HG03342 (cell line): ENCODE measurements around the gene NOS2.
"Not testable (repeated sequence)": the region's sequence is repeated elsewhere in the genome, so short reads cannot be mapped to it uniquely, and the experiment has no call there.

ENCODE experiments used
- ATAC-seq: cut with Tn5 transposase; IDR thresholded peaks from one replicate; pipeline ENCODE4 v1.9.1; 2021; ENCODE audit warnings: mild to moderate bottlenecking, moderate library complexity; ENCODE audit not compliant: unreplicated experiment

The NOS2 gene

GRCh38 chr17:27800522-27800921 lies at the start of gene NOS2:
NOS2 (minus strand) TSS chr17:27800529; CDS start chr17:27798809, 1,720 bp downstream.
- ATAC-seq = no peak

- ATAC-seq = no peak
Measured at GRCh38 chr17:27849474-27850185, 49.3 kb upstream of the NOS2 start.

DNA sequence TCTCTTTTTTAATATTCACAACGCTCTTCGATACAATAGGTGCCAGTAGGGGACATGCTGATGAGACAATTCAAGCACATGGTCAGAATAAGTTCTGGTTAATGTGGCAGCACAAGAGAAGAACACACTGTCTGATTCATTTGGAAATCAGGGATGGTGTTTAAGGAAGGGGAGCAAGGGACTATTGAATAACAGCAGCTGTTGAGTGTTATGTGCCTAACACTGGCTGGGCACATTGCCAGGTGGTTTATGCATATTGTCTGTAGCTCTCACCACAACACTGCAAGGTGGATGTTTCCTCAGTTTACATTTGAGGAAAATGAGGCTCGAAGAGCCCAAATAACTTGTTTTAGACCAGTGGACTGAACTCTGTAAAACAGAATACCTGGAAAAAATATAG lies 48.6 kb upstream of the NOS2 start:
- ATAC-seq = no peak

- ATAC-seq = not testable (repeated sequence)
Measured at GRCh38 chr17:27846808-27847307, 46.5 kb upstream of the NOS2 start.

DNA sequence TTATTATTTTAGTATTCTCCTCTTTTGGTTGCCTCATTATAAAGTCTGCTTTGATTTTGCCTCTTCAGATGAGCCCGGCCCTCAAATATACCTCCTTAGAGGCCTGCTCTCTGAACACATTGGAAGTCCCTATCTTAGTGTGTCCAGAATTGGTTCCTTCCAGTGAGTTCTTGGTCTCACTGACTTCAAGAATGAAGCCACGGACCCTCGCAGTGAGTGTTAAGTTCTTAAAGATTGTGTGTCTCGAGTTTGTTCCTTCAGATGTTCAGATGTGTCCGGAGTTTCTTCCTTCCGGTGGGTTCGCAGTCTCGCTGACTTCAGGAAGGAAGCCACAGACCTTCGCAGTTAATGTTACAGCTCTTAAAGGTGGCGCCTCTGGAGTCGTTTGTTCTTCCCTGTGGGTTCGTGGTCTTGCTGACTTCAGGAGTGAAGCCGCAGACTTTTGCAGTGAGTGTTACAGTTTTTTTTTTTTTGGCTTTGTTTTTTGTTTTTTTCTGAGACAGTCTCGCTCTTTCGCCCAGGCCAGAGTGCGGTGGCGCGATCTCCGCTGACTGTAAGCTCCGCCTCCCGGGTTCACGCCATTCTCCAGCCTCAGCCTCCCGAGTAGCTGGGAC lies 45.8 kb upstream of the NOS2 start:
- no peak for ATAC-seq

GRCh38 chr17:27845264-27846041 lies 45.1 kb upstream of the NOS2 start:
- no peak for ATAC-seq

DNA sequence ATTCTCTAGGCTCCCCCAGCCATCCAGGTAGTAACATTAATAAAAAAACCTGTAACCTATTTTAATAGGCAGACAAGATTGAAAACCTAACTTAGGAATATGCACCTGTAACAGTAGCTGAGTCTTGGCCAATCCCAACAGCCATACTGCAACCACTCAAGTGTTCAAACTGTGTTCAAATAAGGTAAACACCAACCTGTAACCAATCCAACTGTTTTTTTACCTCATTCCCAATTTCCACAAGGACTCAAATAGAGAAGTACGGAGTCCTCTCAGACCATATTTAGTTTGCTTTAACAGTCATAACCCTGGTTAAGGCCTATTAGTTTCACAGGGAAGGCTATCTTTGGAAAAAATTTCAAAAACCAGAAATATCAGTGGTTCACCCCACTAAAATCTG lies 40.4 kb upstream of the NOS2 start:
- ATAC-seq = no peak

DNA sequence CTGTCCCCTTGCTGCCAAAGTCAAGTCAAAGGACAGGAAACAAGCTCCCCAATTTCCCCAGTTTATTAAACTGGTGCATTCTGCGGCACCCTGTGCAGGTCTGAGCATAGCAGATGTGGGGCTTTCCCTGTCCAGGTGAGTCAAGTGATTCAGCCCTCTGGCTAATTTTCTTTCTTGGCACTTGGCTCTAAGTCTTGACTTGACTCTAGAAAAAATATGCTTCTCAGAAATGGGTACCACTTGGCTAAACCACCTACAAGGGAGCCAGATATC lies 40.0 kb upstream of the NOS2 start:
- not testable (repeated sequence) for ATAC-seq

- not testable (repeated sequence) for ATAC-seq
Measured at GRCh38 chr17:27839571-27840405, 39.5 kb upstream of the NOS2 start.

DNA sequence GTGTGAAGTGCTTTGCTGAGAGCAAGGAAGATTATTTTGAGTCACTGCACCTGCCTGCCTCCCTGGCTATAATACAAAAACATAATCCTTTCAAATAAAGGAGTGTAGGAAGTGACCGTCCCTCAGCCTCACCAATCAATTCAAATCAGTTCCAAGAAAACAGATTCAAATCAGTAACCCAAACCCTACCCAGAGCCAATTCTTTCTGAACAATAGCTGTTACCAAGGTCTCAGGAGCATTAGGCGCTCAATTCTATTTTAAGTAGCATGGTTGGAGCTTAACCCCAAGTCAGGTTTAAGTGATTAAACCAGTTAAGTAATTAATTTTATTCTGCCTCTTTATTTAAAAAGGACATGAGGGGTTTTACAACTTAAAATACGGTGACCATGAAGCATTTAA lies 38.3 kb upstream of the NOS2 start:
- ATAC-seq = not testable (repeated sequence)

DNA sequence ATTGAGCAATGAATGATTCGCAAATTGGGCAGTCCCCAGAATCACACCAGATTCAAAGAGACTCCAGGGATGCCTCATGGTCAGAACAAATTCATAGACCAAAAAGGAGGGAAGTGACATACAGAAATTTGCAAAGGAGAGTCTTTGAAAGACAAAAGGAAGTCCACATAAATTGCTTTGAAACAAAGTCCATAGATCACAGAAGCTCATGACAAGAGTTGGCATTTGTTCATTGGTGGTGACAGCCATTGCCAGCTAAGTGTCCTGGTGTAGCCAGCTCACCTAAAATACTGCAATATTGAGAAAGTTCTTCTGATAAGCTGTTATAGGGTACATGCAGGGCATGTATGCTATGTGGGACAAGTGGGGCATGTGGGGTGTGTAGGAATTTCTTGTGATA lies 37.4 kb upstream of the NOS2 start:
- not testable (repeated sequence) for ATAC-seq

GRCh38 chr17:27836651-27837050 lies 36.3 kb upstream of the NOS2 start:
- no peak for ATAC-seq

DNA sequence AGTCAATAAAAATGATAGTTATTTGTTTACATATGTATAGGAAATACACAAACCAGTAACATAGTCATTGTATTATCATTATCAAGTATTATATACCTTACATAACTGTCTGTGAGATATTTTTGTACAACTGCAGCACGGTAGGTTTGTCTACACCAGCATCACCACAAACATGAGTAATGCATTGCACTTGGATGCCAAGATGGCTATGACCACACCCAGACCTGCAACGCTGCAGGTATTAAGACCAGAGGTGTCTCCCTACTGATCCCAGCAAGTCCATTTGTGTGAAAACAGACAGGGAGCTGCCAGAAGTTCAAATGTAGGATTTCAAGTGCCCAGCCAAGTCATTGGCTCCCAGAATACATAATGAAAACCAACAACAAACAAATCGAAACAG lies 34.2 kb upstream of the NOS2 start:
- no peak for ATAC-seq

DNA sequence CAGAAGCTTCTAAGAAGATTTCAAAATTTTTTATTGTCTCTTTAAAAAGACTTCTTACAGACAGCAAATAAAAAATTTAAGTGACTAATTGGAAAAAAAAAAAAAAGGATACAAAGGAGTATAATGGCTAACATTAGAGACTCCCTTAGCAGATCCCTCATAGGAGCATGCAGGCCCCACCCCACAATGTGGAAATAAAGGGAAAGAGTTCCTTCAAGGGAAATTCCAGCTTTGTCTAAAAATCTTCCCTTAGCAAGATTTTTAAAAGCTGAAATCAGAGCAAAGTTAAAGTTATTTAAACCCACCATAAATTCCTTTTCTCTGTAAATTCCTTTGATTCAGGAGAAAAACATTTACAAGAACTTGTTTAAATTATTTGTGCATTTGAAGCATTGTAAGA lies 32.5 kb upstream of the NOS2 start:
- ATAC-seq = no peak

GRCh38 chr17:27829888-27830287 lies 29.6 kb upstream of the NOS2 start:
- not testable (repeated sequence) for ATAC-seq

DNA sequence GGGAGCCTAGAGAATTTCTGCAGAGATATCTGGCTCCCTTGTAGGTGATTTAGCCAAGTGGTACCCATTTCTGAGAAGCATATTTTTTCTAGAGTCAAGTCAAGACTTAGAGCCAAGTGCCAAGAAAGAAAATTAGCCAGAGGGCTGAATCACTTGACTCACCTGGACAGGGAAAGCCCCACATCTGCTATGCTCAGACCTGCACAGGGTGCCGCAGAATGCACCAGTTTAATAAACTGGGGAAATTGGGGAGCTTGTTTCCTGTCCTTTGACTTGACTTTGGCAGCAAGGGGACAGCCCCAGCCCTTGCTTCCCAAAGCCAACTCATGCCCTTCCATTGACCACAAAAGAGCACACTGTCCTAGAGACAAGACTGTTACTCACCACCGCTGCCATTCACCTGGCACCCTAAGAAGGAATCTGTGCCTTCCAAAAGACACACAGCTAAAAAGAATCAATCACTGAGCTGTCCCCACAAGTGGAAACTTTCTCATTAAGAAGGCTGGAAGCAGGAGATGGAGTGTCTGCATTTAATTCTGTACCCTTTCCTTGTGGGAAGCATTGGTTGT lies 28.9 kb upstream of the NOS2 start:
- ATAC-seq = not testable (repeated sequence)

- no peak for ATAC-seq
Measured at GRCh38 chr17:27825459-27825858, 25.1 kb upstream of the NOS2 start.

DNA sequence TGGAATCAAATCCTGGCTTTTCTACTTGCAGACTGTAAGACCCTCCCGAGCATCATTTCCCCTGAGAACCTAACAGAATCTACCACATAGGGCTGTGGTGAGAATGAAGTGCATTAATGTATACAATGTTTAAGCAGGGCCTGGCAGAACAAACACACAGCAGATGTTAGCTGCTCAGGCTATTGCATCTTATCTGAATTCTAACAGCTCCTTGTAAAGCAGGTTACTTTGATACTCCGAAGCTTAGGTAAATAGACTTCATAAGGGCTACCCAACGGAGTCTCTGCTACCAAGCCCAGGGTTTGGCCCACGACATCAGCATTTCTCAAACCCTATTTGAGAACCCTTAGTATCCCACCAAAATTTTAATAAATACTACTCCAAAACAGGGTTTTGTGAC lies 24.4 kb upstream of the NOS2 start:
- no peak for ATAC-seq

DNA sequence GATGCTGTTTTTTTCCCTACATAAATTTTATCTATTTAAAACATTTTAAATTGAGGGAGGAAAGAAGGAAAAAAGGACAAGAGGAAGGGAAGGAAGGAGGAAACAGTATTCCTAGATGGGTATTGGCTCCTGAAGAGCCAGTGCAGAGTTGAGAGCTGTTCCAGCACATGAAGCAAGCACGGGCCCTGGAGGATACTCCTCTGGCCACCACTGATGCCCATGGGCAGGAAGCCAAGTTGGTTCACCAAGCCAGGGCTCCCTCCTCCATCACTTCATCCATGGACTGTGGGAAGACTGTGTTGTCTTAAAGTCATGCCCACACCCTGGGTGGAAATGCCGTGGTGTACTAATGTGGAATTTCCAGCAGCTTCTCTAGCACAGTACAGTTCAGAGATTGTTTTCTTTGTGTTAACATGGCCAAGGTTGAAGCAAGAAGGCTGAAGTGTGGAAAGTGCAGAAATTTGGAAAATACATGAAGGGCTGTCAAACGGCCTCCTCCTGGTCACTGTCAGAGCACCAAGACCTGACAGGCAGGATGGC lies 23.9 kb upstream of the NOS2 start:
- no peak for ATAC-seq

- ATAC-seq = not testable (repeated sequence)
Measured at GRCh38 chr17:27822108-27822507, 21.8 kb upstream of the NOS2 start.
